Stimulated activated CD8-positive, alpha-beta memory T cell treated with anti-CD3 and anti-CD28 coated beads, Interleukin-12 subunit alpha, Interleukin-12 subunit beta, amount 100 ng/mL, for 24 hours (primary cell): ENCODE measurements around the gene CLSTN2.

Experiments used
- DNase-seq: peaks from one replicate; pipeline ENCODE4 v3.0.0-alpha.2; 2020; ENCODE audit errors: extremely low read depth

Gene CLSTN2

GRCh38 chr3:140546649-140547048 is 611.7 kb downstream of the CLSTN2 start:
- DNase-seq = no peak

GRCh38 chr3:140552403-140552802 is 617.4 kb downstream of the CLSTN2 start:
- DNase-seq = no peak

- no peak for DNase-seq
Measured at GRCh38 chr3:140552898-140553297, 617.9 kb downstream of the CLSTN2 start.

GRCh38 chr3:140553591-140553990 is 618.6 kb downstream of the CLSTN2 start:
- no peak for DNase-seq

- no peak for DNase-seq
Measured at GRCh38 chr3:140555666-140556065, 620.7 kb downstream of the CLSTN2 start.

GRCh38 chr3:140557476-140557875 is 622.5 kb downstream of the CLSTN2 start:
- no peak for DNase-seq

GRCh38 chr3:140559546-140559945 is 624.6 kb downstream of the CLSTN2 start:
- no peak for DNase-seq

GRCh38 chr3:140563206-140563760 is 628.3 kb downstream of the CLSTN2 start:
- no peak for DNase-seq

- no peak for DNase-seq
Measured at GRCh38 chr3:140568131-140568530, 633.1 kb downstream of the CLSTN2 start.

- no peak for DNase-seq
Measured at GRCh38 chr3:140568842-140569520, 634.0 kb downstream of the CLSTN2 start.

- DNase-seq = no peak
Measured at GRCh38 chr3:140570602-140571001, 635.6 kb downstream of the CLSTN2 start.

- DNase-seq = no peak
Measured at GRCh38 chr3:140571836-140572235, 636.9 kb downstream of the CLSTN2 start.

GRCh38 chr3:140572334-140572733 is 637.3 kb downstream of the CLSTN2 start:
- no peak for DNase-seq

GRCh38 chr3:140573011-140573410 is 638.0 kb downstream of the CLSTN2 start:
- DNase-seq = no peak

GRCh38 chr3:140574375-140574774 is 639.4 kb downstream of the CLSTN2 start:
- no peak for DNase-seq

- no peak for DNase-seq
Measured at GRCh38 chr3:140576449-140576848, 641.5 kb downstream of the CLSTN2 start.

- DNase-seq = no peak
Measured at GRCh38 chr3:140577911-140578310, 642.9 kb downstream of the CLSTN2 start.

- no peak for DNase-seq
Measured at GRCh38 chr3:140579260-140579659, 644.3 kb downstream of the CLSTN2 start.

GRCh38 chr3:140580746-140581145 is 645.8 kb downstream of the CLSTN2 start:
- no peak for DNase-seq

- DNase-seq = no peak
Measured at GRCh38 chr3:140584549-140584948, 649.6 kb downstream of the CLSTN2 start.

GRCh38 chr3:140585828-140586227 is 650.8 kb downstream of the CLSTN2 start:
- DNase-seq = no peak

- no peak for DNase-seq
Measured at GRCh38 chr3:140586311-140586710, 651.3 kb downstream of the CLSTN2 start.

- no peak for DNase-seq
Measured at GRCh38 chr3:140588558-140588957, 653.6 kb downstream of the CLSTN2 start.

- DNase-seq = no peak
Measured at GRCh38 chr3:140593766-140594165, 658.8 kb downstream of the CLSTN2 start.
